Measurements from ENCODE around the gene TBX6. TPM values are rescaled to one million over a fixed set of nuclear protein-coding genes. Genes with fewer than 3 reads are reported as not detected.

Gene TBX6
- total and polyA plus RNA-seq, 3 experiments from 2014 or later: 0.71 to 0.83 TPM; not detected in 1

GRCh38 chr16:30066761-30067583, 24.8 kb downstream of the TBX6 start:
- peaks cover 34 to 49% (median 36%) of the 10 kb centered on the region in 3 donors for H3K4me1 Mint-ChIP-seq
- H3K9me3 Mint-ChIP-seq: no peaks in the 10 kb centered on the region
- H3K27ac Mint-ChIP-seq: peak overlapping the region; percentile 14 to 99 (median 94)
- no peak for DNase-seq
- peaks cover 0 to 3% of the 10 kb centered on the region in 2 donors for H3K27me3 Mint-ChIP-seq
- peaks cover 5 to 74% (median 8%) of the 10 kb centered on the region in 3 donors for H3K36me3 Mint-ChIP-seq
- Histone ChIP-seq H3K36me3 (ENCODE audit: insufficient read depth, low read length) (peaks cover 50% of the 10 kb centered on the region), H3K27ac (ENCODE audit: low read depth, low read length) (peak overlapping the region; percentile 91), H3K27me3 (ENCODE audit: insufficient read depth, low read length, poor library complexity, severe bottlenecking) (no peaks in the 10 kb centered on the region), H3K4me3 (ENCODE audit: low read length) (peak overlapping the region; percentile 85), H3K4me1 (ENCODE audit: insufficient read depth, low read length) (peaks cover 45% of the 10 kb centered on the region), H3K9me3 (ENCODE audit: low read length) (no peaks in the 10 kb centered on the region)
- peak overlapping the region; percentile 92 to 100 (median 99) for H3K4me3 Mint-ChIP-seq
- ChIA-PET CTCF (interaction anchor here (0.7 to 3.8 kb wide), 4 partner anchors 8 to 343 kb away, joined by 3 to 41 read pairs (median 6); partner anchors contain the start of genes TBX6 and YPEL3), POLR2A (interaction anchor here (0.5 to 7.1 kb wide), 9 partner anchors 10 to 681 kb away, joined by 3 to 89 read pairs (median 5); partner anchors contain the start of genes PPP4C, TBX6 and YPEL3)

DNA sequence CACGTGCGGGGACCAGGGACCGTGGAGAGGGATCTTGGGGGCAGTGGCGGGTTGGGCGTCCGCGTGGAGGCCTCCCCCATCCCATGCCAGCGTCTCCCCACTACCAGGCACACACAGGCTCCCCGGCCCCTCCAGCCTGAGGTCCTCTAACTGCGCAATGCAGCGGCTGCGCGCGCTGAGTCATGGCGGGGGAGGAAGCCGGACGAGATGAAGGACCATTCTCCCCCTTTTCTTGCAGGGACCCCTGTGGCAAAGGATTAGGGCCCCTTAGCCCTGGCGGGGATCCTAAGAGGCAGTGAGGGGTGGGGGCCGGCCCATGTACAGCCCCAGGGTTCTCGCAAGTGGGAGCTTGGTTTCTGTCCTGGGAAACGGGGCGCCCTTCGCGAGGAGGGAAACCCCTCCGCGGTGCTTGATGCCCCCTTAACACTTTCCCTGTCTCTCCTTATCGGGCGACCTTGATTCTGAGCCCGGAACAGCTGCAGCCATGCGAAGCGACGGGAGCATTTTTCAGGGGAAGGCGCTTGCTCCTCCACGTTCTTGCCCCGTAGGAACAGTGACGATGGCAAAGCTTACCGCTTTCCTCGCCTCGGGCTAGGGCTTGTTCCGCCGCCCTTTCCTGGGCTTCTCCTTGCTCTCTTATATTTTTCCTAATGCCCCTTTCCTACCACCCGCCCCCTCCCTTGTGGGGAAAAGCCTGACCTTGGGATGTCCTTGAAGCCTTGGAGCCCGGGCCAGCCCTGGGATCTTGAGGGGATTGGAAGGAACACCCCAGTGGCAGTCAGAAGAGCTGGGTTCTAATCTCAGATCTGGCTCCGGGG, 25.6 kb downstream of the TBX6 start:
- Histone ChIP-seq H3K27ac (ENCODE audit: low read depth, low read length) (peak overlapping the region; percentile 91), H3K4me3 (ENCODE audit: low read length) (peak overlapping the region; percentile 85), H3K4me1 (ENCODE audit: insufficient read depth, low read length) (peaks cover 45% of the 10 kb centered on the region), H3K27me3 (ENCODE audit: insufficient read depth, low read length, poor library complexity, severe bottlenecking) (no peaks in the 10 kb centered on the region), H3K9me3 (ENCODE audit: low read length) (no peaks in the 10 kb centered on the region), H3K36me3 (ENCODE audit: insufficient read depth, low read length) (peaks cover 43% of the 10 kb centered on the region)
- peak overlapping the region; percentile 86 to 99 (median 97) for H3K27ac Mint-ChIP-seq
- H3K4me1 Mint-ChIP-seq: peaks cover 34 to 49% (median 35%) of the 10 kb centered on the region in 3 donors
- peaks cover 0 to 3% of the 10 kb centered on the region in 2 donors for H3K27me3 Mint-ChIP-seq
- peaks cover 3 to 65% (median 8%) of the 10 kb centered on the region in 3 donors for H3K36me3 Mint-ChIP-seq
- ChIA-PET CTCF (interaction anchor here (0.7 to 3.8 kb wide), 7 partner anchors 9 to 344 kb away, joined by 3 to 41 read pairs (median 4); partner anchors contain the start of genes TBX6 and YPEL3), POLR2A (interaction anchor here (0.5 to 7.1 kb wide), 23 partner anchors 10 to 592 kb away, joined by 3 to 89 read pairs (median 5); partner anchors contain the start of genes CORO1A, DCTPP1, FBRS and PPP4C)
- H3K9me3 Mint-ChIP-seq: no peaks in the 10 kb centered on the region
- H3K4me3 Mint-ChIP-seq: peak overlapping the region; percentile 92 to 100 (median 99)
- peak in 1 of 5 donors; percentile 21 for DNase-seq

DNA sequence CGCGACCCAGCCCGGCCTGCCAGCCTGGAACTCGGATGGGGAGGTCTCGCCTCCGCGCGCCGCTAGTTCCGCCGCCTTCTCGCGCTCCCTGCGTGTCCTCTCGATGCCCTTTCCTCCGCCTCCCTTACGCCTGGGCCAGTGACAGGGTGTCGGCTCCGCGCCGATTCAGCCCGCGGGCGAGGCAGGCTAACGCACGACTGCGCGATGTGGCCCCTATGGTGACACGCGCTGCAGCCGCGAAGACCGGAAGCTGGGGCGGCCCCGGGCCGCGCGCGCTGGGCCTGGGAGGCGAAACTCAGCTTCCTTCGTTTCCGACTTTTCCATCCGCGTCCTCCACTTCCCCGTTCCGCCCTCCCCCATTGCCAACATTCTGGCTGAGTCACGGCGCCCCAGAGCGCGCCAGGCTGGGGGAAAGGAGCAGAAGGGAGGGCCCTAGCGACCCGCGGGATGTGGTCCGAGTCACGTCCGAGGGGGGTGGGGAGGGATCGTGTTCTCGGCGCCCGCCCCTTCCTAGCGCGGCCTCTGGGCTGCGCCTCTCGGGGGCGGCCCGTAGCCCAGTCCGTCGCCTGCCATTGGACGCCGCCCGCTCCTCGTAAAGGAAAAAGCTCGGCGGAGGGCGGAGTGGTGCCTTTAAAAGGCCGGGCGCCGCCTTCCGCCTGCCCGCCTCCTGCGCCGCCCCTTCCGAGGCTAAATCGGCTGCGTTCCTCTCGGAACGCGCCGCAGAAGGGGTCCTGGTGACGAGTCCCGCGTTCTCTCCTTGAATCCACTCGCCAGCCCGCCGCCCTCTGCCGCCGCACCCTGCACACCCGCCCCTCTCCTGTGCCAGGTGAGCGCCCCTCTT, 26.4 kb downstream of the TBX6 start, which contains the start of gene ALDOA:
TSS of gene ALDOA (plus strand) at position 659 of the 841 bp plus-strand sequence. CDS start 1,138 bp downstream, outside the sequence.
- H3K4me3 ChIP-seq (ENCODE audit: low read length): peak within 1 kb of the TSS; percentile 85
- no peaks in the 10 kb centered on the region for H3K27me3 ChIP-seq (ENCODE audit: insufficient read depth, low read length, poor library complexity, severe bottlenecking)
- peaks cover 36% of the 10 kb centered on the region for H3K36me3 ChIP-seq (ENCODE audit: insufficient read depth, low read length)
- peak; percentile 91 to 95 (median 92) for DNase-seq
- Mint-ChIP-seq H3K9me3 (no peaks in the 10 kb centered on the region), H3K27me3 (peaks cover 0 to 3% of the 10 kb centered on the region in 2 donors), H3K4me3 (peak within 1 kb of the TSS; percentile 92 to 100 (median 99)), H3K27ac (peak within 1 kb of the TSS; percentile 92 to 99 (median 97)), H3K4me1 (peaks cover 32 to 45% (median 35%) of the 10 kb centered on the region in 3 donors), H3K36me3 (peaks cover 3 to 57% (median 8%) of the 10 kb centered on the region in 3 donors)
- ChIA-PET POLR2A (interaction anchor here (0.6 to 7.1 kb wide), 27 partner anchors 8 to 593 kb away, joined by 3 to 89 read pairs (median 5); partner anchors contain the start of genes CORO1A, DCTPP1, FBRS and PPP4C), CTCF (interaction anchor here (1.0 to 3.8 kb wide), 8 partner anchors 10 to 120 kb away, joined by 3 to 41 read pairs (median 3); partner anchors contain the start of genes TBX6 and YPEL3)
- peaks cover 44% of the 10 kb centered on the region for H3K4me1 ChIP-seq (ENCODE audit: insufficient read depth, low read length)
- no peaks in the 10 kb centered on the region for H3K9me3 ChIP-seq (ENCODE audit: low read length)
- H3K27ac ChIP-seq (ENCODE audit: low read depth, low read length): peak within 1 kb of the TSS; percentile 91

DNA sequence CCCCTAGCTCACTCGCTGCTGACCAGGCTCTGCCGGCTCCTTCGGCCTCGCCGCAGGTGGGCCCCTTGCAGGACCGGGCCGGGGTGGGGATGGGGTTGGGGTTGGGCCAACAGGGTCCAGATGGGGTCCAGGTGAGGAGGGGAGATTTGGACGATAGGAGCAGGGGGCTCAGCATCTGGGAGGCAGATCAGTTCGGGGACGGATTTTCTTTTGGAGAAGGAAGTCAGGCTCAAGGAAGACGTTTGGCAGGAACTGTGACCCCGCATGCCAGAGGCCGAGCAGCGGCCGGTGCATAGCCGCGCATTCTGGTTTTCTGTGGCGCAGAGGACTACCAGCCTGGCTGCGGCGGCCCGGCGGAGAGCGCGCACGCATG, 27.0 kb downstream of the TBX6 start:
- peaks cover 30% of the 10 kb centered on the region for H3K36me3 ChIP-seq (ENCODE audit: insufficient read depth, low read length)
- H3K27ac ChIP-seq (ENCODE audit: low read depth, low read length): peak overlapping the region; percentile 91
- peak overlapping the region; percentile 92 to 100 (median 99) for H3K4me3 Mint-ChIP-seq
- peaks cover 3 to 51% (median 8%) of the 10 kb centered on the region in 3 donors for H3K36me3 Mint-ChIP-seq
- H3K27ac Mint-ChIP-seq: peak overlapping the region; percentile 92 to 99 (median 98)
- no peaks in the 10 kb centered on the region for H3K9me3 ChIP-seq (ENCODE audit: low read length)
- peaks cover 29 to 40% (median 35%) of the 10 kb centered on the region in 3 donors for H3K4me1 Mint-ChIP-seq
- H3K27me3 Mint-ChIP-seq: peaks cover 0 to 3% of the 10 kb centered on the region in 2 donors
- H3K4me3 ChIP-seq (ENCODE audit: low read length): peak overlapping the region; percentile 85
- peaks cover 41% of the 10 kb centered on the region for H3K4me1 ChIP-seq (ENCODE audit: insufficient read depth, low read length)
- POLR2A ChIA-PET: interaction anchor here (0.6 to 7.1 kb wide), 15 partner anchors 8 to 586 kb away, joined by 3 to 89 read pairs (median 11); partner anchors contain the start of genes CORO1A, PPP4C, PRR14 and SEPTIN1
- DNase-seq: no peak
- H3K9me3 Mint-ChIP-seq: no peaks in the 10 kb centered on the region
- CTCF ChIA-PET: interaction anchor here (1.0 to 3.8 kb wide), 6 partner anchors 24 to 120 kb away, joined by 3 to 41 read pairs (median 3); partner anchors contain the start of genes TBX6 and YPEL3
- H3K27me3 ChIP-seq (ENCODE audit: insufficient read depth, low read length, poor library complexity, severe bottlenecking): no peaks in the 10 kb centered on the region

DNA sequence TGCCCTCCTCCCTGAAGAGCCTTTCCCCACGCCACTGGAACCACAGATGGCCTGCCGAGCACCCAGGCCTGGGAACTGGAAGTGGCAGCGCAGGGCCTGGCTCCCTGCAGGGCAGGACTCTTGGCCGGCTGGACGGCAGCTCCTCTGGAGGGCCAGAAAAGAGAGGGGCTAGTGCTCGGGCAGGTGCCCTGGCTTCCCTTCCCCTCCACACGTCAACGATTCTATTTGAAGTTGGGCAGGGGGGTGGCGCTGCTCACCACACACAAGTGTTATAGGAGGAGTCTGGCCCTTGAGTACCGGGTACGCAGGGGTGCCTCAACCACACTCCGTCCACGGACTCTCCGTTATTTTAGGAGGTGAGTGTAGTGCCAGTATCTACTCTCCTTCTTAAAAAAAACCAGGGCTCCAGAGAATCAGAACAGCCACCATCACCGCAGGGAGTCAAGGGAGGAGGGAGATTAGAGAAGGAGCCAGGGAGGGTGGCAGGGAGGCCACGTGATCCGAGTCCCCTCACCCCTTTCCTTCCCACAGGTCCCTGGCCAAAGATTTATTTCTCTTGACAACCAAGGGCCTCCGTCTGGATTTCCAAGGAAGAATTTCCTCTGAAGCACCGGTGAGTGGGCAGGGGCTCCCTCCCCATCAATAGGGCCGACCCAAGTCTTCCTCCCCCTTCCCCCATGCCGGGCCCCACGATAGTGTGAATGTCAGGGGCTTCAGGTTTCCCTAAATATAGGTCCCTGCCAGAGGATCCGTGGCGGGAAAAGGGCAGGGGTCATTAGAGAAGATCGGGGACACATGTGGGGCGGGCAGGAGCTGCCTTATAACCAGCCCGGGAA, 27.6 kb downstream of the TBX6 start:
- Histone ChIP-seq H3K4me1 (ENCODE audit: insufficient read depth, low read length) (peaks cover 36% of the 10 kb centered on the region), H3K27ac (ENCODE audit: low read depth, low read length) (peak overlapping the region; percentile 91), H3K9me3 (ENCODE audit: low read length) (no peaks in the 10 kb centered on the region), H3K36me3 (ENCODE audit: insufficient read depth, low read length) (peaks cover 24% of the 10 kb centered on the region), H3K27me3 (ENCODE audit: insufficient read depth, low read length, poor library complexity, severe bottlenecking) (no peaks in the 10 kb centered on the region), H3K4me3 (ENCODE audit: low read length) (peak overlapping the region; percentile 85)
- Mint-ChIP-seq H3K27ac (peak overlapping the region; percentile 92 to 99 (median 99)), H3K27me3 (peaks cover 0 to 3% of the 10 kb centered on the region in 2 donors), H3K4me1 (peaks cover 25 to 34% (median 34%) of the 10 kb centered on the region in 3 donors), H3K9me3 (no peaks in the 10 kb centered on the region), H3K4me3 (peak overlapping the region; percentile 92 to 100 (median 99)), H3K36me3 (peaks cover 3 to 45% (median 8%) of the 10 kb centered on the region in 3 donors)
- ChIA-PET POLR2A (interaction anchor here (0.6 to 7.1 kb wide), 10 partner anchors 9 to 354 kb away, joined by 3 to 89 read pairs (median 14); partner anchors contain the start of genes CORO1A, PPP4C, TBX6 and YPEL3), CTCF (interaction anchor here (0.7 to 1.5 kb wide), 11 partner anchors 9 to 373 kb away, joined by 3 to 10 read pairs (median 3); partner anchors contain the start of genes TBX6 and TLCD3B)
- peak; percentile 35 to 83 (median 54) for DNase-seq

GRCh38 chr16:30063278-30063892, 28.3 kb downstream of the TBX6 start:
- Mint-ChIP-seq H3K27me3 (peaks cover 0 to 3% of the 10 kb centered on the region in 2 donors), H3K27ac (peak overlapping the region; percentile 23 to 99 (median 99)), H3K4me3 (peak overlapping the region in 6 of 7 donors; percentile 97 to 100 (median 99)), H3K9me3 (no peaks in the 10 kb centered on the region), H3K4me1 (peaks cover 19 to 27% (median 27%) of the 10 kb centered on the region in 3 donors), H3K36me3 (peaks cover 0 to 38% (median 2%) of the 10 kb centered on the region in 3 donors)
- Histone ChIP-seq H3K36me3 (ENCODE audit: insufficient read depth, low read length) (peaks cover 17% of the 10 kb centered on the region), H3K27ac (ENCODE audit: low read depth, low read length) (peak overlapping the region; percentile 91), H3K27me3 (ENCODE audit: insufficient read depth, low read length, poor library complexity, severe bottlenecking) (no peaks in the 10 kb centered on the region), H3K4me1 (ENCODE audit: insufficient read depth, low read length) (peaks cover 29% of the 10 kb centered on the region), H3K9me3 (ENCODE audit: low read length) (no peaks in the 10 kb centered on the region), H3K4me3 (ENCODE audit: low read length) (peak overlapping the region; percentile 85)
- POLR2A ChIA-PET: interaction anchor here (0.5 to 7.1 kb wide), 3 partner anchors 20 to 259 kb away, joined by 3 to 89 read pairs (median 3); partner anchors contain the start of genes TBX6 and YPEL3
- CTCF ChIA-PET: interaction anchor here (0.7 to 1.5 kb wide), 9 partner anchors 8 to 372 kb away, joined by 3 to 10 read pairs (median 3); partner anchors contain the start of genes TBX6 and TLCD3B
- DNase-seq: no peak
